Neural progenitor cell (in vitro differentiated cells): ENCODE results near the gene RAB40B.

Experiments used
- EZH2 ChIP-seq: fragments of 200-600 bp; sonication (generic); IDR thresholded peaks from 2 replicates; pipeline ENCODE4 v1.6.1; 2017; ENCODE audit warnings: antibody characterized with exemption, mild to moderate bottlenecking, moderate library complexity
- EZH2phosphoT487 ChIP-seq: fragments of 200-600 bp; sonication (generic); IDR thresholded peaks from 2 replicates; pipeline ENCODE4 v1.6.1; 2017; ENCODE audit warnings: antibody characterized with exemption
- TF ChIP-seq, protein P1 (sequence below): fragments of 200-600 bp; sonication (generic); IDR thresholded peaks from 2 replicates; pipeline ENCODE4 v1.5.1; 2017; ENCODE audit warnings: antibody characterized with exemption, mild to moderate bottlenecking

DNA sequence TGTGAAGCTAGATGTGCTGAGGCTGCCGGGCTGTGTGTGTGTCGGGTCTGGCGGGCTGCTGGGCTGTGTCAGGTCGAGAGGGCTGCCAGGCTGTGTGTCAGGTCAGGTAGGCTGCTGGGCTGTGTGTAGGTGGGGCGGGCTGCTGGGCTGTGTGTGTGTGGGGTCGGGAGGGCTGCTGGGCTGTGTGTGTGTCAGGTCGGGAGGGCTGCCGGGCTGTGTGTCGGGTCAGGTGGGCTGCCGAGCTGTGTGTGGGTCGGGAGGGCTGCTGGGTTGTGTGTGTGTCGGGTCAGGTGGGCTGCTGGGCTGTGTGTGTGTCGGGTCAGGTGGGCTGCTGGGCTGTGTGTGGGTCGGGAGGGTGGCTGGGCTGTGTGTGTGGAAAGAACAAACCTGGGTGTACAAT is 58.9 kb downstream of the RAB40B start:
- TF ChIP-seq, protein P1, sequence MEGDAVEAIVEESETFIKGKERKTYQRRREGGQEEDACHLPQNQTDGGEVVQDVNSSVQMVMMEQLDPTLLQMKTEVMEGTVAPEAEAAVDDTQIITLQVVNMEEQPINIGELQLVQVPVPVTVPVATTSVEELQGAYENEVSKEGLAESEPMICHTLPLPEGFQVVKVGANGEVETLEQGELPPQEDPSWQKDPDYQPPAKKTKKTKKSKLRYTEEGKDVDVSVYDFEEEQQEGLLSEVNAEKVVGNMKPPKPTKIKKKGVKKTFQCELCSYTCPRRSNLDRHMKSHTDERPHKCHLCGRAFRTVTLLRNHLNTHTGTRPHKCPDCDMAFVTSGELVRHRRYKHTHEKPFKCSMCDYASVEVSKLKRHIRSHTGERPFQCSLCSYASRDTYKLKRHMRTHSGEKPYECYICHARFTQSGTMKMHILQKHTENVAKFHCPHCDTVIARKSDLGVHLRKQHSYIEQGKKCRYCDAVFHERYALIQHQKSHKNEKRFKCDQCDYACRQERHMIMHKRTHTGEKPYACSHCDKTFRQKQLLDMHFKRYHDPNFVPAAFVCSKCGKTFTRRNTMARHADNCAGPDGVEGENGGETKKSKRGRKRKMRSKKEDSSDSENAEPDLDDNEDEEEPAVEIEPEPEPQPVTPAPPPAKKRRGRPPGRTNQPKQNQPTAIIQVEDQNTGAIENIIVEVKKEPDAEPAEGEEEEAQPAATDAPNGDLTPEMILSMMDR: no peak
- TF ChIP-seq EZH2: no peak
- no peak for TF ChIP-seq EZH2phosphoT487
